Stimulated activated CD8-positive, alpha-beta memory T cell treated with anti-CD3 and anti-CD28 coated beads, Interleukin-4, amount 100 ng/mL, for 4 hours (primary cell): ENCODE measurements around the gene AGPAT4.

Experiments
- DNase-seq, 2 donors: peaks; one replicate each; pipeline ENCODE4 v3.0.0-alpha.2; 2020; ENCODE audit warnings: low read depth in 2 of 2, low spot score in 1 of 2

AGPAT4 gene

DNA sequence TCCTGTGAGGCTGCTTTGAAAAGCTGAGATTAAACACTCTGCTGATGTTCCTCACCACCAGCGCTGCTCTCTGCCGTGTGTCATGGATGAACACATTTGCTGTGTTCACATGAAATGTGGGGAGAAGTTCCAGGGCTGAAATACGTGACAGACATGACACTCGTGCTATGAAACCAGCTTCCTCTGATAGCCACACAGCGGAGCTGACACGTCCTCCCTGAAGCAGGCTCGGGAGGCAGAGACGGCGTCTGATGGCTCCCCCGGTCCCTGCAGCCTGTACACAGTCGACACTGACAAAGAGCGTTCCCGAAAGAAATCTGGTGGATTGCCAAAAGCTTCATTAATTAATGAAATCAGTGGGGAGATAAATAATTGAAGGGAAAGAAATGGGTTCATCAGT, 17.5 kb downstream of the AGPAT4 start:
- no peak for DNase-seq

DNA sequence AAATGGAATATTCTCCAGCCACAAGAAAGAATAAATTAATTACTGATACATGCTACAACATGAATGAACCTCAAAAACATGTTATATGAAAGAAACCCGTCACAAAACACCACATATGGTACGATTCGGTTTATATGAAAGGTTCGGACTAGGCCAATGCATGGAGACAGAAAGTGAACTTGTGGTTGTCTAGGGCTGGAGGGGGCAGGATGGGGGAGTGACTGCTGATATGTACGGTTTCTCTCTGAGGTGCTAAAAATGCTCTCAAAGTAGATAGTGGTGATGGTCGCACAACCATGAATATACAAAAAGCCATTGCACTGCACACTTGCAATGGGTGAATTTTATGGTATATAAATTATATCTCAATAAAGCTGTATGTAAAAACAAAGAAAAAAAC, 18.3 kb downstream of the AGPAT4 start:
- no peak for DNase-seq

GRCh38 chr6:161254464-161255253, 19.2 kb downstream of the AGPAT4 start:
- DNase-seq = no peak

DNA sequence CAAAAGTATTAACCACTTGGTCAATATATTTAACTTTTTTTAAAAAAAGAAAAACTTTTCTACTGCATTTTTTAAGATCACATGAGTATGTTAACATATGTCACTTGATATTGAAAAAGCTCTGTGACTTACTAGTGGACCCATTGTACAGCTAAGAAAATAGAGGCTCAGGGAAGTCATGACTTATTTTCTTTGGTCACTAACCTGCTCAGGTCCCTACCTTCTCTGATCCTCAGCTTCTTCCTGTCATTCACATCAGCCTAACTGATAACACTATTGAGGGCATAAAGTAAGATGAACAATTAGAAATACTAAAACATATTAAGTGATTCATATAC, 19.8 kb downstream of the AGPAT4 start:
- DNase-seq = no peak

DNA sequence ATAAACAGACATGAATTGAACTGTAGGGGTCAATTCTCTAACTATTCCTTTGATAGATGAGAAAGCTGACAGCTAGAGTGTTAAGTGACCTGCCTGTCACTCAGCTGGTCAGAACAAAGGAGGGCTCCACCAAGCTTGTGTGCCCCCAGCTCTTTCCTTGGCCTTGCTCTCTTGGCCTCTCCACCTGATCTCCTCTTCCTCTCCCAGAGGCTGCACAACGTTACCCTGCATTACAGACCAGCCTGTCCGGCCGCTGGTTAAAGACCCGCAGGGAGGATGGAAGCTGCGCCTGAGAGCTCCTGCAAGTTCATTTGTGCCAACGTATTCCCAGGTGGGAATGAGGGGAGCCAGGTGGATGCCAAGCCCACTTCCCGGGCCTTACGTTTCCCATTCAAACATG, 22.5 kb downstream of the AGPAT4 start:
- DNase-seq = no peak

GRCh38 chr6:161249327-161249726, 24.5 kb downstream of the AGPAT4 start:
- DNase-seq = no peak

GRCh38 chr6:161246725-161247124, 27.1 kb downstream of the AGPAT4 start:
- DNase-seq = no peak

DNA sequence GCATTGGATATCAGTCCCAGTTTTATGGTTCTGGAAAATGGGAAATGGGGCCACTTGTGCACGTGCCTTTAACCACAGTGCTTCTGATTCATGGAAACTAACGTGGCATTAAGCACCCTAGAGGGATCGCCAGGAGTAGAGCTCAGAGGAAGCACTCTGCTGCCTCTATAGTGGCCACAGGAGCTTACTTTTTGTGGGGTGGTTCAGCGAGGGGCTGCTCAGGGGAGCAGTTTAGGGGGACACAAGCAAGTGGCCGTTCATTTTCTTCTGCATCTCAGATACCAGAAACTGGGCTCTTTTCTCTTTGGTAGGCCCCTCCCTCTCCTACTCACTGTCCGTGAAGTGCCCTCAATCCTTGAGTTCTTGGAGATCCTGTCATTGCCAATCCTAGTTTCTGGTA, 28.5 kb downstream of the AGPAT4 start:
- DNase-seq = no peak

DNA sequence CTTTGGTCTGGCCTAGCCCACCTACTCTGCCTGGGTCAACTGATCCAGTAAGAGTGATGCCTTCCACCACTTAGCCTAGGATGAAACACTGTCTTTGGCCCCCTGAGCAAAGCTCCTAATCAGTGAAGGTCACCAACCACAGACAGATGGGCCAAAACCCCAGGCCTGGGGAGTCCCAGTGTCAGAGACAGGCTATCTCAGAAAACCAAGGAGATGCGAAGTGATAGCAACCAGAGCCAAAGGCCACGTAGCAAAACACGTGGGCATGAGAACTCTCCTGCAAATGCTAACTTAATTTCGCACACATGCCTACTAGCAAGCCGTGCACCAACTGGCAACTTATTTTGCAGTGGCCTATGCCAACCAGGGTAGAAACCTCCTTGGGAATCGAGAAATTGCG, 29.1 kb downstream of the AGPAT4 start:
- DNase-seq = no peak

GRCh38 chr6:161242779-161243693, 30.8 kb downstream of the AGPAT4 start:
- peak; percentile 35 to 57 for DNase-seq

DNA sequence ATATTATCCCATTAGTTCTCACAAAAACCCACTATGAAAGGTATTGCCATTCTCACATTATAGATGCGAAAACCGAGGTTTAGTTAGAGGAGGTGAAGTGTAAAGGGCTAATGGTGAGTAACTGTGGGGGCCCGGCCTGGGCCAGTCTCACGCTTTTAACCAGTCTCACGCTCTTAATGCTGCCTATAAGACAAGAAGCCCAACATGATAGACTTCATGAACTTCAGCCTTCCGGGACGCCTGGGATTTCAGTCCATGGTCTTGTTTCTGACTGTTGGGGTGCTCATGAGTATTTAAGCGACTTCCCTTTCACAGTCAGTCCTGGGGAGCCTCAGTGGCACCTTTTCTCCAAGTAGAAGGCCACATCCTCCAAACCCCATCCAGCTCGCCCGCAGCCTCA, 31.7 kb downstream of the AGPAT4 start:
- DNase-seq = no peak

- DNase-seq = no peak
Observed at GRCh38 chr6:161239001-161239400, 34.9 kb downstream of the AGPAT4 start.

DNA sequence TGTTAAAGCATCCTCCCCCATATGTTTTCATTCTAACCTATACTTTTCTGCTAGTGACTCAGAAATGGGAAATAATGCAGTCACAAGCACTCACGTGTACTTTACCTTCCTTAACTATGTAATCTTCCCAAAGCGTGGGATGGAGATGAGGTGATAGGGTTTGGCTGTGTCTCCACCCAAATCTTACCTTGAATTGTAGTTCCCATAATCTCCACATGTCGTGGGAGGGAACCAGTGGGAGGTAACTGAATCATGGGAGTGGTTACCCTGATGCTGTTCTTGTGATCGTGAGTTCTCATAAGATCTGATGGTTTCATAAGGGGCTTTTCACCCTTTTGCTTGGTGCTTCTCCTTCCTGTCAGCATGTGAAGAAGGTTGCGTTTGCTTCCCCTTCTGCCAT, 35.4 kb downstream of the AGPAT4 start:
- DNase-seq = no peak

DNA sequence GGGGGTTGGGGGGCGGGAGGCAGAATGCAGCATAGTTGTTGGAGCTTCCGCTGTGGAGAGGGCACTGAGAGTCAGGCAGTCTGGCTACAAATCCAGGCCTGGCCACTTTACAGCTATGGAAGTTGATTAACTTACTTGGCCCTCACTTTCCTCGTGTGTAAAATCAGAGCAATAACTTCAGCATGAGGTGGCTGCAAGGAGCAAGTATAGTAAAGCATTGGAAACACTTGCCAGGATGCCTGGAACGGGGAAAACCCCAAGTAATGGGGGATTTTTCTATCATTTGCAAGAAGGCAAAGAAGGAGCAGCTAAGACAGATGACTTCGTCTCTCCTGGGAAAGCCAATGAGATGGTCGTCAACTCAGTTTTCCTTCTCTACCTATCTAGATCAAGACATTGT, 35.8 kb downstream of the AGPAT4 start:
- no peak for DNase-seq

DNA sequence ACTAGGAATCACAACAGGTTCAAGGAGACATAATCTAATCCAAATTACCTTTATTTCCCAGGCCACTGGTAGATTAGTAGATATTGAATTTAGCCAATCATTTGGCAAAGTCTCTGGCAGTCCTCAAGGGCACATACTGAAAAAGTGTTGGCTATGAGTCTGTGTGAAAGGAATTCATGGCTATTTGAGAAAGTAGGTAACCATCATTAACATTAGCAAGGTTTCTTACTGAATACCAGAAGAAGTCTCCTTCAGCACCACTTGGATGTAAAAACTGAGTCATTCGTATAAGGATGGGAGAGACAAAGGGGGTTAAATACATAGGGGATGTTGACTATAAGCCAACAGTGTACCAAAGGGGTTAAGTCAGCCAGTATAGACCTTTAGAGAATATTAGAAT, 36.7 kb downstream of the AGPAT4 start:
- DNase-seq = no peak

DNA sequence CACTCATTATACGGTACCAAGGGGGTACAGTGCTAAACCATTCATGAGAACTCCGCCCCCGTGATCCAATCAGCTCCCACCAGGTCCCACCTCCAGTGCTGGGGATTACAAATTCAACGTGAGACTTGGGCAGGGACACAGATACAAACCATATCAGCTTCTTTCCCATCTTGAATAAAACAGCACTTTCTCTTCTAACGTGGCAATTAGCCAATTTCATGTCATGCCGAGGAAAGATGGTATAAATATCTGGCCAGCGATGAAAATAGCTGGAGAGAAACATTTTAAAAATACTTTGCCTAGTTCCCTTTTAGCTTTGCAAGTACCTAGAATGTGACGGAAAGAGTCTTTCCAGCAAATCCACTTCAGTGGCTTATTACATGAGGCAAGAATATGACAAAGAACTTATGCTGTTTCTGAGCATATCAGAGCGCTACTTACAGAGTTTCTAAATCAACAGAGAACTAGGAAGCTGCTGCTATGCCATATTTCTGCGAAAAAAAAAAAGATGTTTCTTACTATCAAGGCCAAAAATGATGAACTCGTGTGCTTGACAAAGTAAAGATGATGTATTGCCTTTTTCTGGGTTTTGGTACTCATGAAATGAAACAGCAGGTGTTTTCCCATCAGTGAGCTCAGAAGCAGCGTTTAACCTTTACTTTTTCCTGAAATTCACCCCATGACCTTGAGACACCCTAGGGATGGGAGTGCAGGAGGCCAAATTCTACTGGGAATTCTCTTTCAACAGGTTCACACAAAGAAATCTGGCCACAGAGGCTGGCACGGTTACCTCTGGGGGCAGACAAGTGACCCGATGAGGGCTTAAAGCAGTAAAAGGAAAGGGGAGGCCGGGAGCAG, 37.9 kb downstream of the AGPAT4 start:
- DNase-seq = no peak

GRCh38 chr6:161233986-161234661, 39.7 kb downstream of the AGPAT4 start:
- DNase-seq = no peak

GRCh38 chr6:161232467-161232866, 41.4 kb downstream of the AGPAT4 start:
- no peak for DNase-seq

- no peak for DNase-seq
Observed at GRCh38 chr6:161232010-161232409, 41.9 kb downstream of the AGPAT4 start.

DNA sequence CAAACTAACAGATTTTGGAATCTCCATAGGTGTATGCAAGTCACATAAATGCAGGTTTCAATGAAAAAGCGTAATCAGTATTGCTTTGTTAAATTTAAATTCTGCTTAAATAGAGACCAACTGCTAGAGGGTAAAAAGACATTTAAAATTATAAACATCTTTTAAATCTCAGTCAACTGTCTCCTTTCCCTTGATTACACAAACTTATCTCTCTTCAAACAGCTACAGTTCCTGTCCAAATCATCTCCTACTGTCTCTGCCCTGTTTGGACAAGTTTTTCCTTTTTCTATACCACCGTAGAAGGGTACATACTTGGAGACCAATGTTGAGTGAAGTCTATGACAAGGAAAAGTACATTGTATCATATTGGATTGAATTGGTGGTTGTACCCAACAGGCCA, 43.5 kb downstream of the AGPAT4 start:
- DNase-seq = no peak
